ENCODE measurements around the gene SLC10A1.
"Not testable (repeated sequence)": the region's sequence is repeated elsewhere in the genome, so short reads cannot be mapped to it uniquely, and the experiment has no call there.

SLC10A1 gene

DNA sequence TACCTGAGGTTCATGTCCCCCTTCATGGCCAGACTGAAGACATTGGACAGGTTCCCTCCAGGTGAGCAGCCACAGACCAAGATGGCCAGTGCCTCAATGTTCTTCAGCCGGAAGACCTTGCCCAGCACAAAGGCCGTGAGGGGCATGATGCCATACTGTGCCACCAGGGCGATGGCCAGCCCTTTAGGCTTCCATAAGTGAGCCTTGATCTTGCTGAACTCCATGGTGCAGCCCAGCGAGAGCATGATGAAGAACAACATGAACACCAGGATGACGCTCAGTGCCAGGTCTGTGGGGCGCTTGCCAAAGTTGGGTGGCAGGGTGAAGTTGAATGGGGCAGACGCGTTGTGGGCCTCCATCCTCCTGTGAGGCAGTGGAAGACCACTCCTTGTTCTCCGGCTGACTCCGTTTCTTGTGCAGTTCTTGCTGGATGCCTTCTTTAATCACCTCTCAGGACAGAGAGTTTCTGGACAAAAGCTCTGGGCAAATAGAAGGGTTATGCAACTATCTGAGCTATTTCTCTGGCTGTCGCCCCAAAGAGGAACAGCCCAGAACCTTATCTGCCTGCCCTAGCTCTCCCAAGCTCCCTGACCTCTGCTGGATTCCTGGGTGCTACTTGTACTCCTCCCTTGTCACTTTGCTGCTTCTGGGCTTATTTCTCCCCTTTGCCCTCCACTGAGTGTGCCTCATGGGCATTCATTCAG, at the start of gene SLC10A1:
Gene SLC10A1 (minus strand): TSS at position 445 of the 704 bp plus-strand sequence. CDS start 86 bp downstream, at position 359.
- no peak for DNase-seq

DNA sequence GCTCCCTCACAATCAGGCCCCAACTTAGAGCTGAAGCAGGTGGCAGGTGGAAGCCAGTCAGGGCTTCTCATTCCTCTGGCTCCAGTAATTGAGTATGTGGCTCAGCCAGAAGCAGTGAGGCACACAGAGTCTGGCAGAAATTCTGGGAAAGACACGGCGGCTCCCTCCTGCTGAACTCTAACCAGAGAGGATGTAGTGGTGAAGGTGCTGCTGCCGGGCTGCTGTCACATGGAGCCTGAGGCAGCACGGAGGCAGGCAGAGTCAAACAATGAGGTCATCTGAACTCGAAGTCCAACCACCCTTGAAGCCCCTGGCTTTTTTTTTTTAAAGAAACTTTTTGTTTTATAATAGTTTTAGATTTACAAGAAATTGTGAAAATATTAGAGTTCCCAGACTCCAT, 48.7 kb upstream of the SLC10A1 start:
- no peak for DNase-seq

DNA sequence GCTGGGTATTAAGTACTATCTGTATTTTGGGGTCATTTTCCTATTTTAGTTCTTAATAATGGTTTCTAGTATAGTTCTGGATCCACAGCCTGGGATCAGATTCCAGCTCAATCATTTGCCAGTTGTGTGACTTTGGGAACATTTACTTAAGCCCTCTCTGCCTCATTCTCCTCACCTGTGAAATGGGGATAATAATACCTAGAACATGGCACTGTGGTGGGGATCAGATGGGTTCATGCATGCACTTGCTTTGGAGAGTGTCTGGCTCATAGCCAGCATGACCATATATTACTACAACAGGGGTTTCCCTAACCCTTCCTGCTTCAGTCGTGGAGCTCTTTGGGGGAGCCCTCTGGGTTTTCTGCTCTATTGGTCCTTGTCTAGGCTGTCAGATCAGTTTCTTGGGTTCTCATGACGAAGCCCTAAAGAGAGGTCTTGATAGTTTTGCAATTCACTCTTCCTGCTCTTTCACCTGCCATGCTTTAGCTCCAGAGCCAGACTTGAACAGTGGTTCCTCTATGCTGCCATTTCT, 48.1 kb upstream of the SLC10A1 start:
- DNase-seq, result no peak

DNA sequence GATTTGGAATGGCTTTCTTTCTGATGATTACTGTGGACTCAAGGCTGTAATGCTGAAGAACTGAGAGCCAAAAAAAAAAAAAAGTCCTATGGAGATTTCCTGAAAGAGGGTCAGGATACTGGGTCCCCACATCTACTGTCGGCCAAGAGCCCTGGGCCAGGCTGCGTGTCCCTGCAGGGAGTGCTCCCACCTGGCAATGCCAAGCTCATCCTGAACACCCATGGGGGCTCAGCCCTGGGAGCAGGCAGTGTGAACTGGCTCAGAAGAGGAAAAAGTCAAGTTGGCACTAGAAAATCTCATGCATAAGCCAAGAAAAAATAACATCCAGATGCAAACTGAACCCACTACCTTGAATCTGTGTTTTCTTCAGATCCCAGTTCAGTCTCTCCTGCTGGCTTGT, 47.1 kb upstream of the SLC10A1 start:
- DNase-seq, result no peak

DNA sequence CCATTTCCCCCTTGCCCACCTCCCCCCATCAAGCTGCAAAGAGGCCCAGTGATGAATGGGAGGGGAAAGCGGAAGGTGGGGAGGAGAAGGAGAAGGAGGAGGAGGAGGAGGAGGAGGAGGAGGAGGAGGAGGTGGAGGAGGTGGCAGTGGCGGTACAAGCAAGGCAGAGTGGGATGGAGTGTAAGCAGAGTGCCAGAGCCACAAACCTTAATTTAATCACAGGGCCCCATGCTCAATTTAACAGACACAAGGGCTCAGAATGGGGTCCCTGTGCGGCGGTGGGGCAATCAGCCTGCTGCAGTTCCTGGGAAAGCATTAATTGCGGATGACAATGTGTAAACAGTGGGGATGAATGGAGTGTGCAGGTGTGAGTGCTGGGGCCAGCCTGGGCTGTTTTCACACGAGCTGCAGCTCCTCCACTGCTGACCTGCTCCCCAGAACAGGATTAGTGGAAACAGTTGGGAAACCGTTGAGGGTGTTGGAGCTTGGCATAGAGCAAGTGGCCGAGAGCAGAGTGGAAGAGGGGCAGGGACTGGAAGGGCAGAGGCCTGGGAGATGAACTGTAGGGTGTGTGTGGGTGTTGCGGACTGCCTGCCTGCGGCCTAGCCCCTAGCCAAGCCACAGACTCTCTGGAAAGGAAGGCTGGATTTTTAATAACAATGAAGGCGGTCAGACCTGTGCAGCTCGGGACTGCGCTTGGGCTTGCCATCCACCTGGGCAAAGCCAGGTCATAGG, 45.8 kb upstream of the SLC10A1 start:
- DNase-seq, result no peak

DNA sequence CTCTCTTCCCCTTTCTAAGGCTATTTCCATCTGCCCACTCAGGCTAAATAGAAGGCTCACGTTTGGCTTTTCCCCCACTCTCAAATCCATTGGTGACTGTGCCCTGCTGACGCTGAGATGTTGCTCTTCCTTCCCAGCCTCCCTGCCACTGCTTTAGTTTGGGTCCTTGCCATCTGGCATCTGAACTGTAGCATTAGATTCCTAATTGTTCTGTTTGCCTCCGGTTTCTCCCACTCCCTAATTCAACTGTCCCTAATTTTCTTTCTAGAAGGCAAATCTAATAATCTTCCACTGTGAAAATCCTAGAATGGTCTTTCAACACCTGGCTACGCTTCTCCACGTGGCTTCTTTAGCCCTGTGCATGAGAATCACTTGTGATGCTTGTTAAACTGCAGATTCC, 44.6 kb upstream of the SLC10A1 start:
- no peak for DNase-seq

DNA sequence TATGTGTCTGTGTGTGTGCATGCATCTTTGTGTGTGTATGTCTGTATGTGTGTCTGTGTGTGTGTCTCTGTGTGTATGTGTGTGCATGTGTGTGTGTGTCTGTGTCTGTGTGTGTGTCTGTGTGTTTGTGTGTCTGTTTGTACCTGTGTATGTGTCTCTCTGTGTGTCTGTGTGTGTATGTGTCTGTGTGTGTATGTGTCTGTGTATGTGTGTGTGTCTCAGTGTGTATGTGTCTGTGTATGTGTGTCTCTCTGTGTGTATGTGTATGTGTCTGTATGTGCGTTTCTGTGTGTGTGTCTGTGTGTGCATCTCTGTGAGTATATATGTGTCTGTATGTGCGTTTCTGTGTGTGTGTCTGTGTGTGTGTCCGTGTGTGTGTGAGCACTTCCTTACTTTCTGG, 42.6 kb upstream of the SLC10A1 start:
- DNase-seq, result no peak

DNA sequence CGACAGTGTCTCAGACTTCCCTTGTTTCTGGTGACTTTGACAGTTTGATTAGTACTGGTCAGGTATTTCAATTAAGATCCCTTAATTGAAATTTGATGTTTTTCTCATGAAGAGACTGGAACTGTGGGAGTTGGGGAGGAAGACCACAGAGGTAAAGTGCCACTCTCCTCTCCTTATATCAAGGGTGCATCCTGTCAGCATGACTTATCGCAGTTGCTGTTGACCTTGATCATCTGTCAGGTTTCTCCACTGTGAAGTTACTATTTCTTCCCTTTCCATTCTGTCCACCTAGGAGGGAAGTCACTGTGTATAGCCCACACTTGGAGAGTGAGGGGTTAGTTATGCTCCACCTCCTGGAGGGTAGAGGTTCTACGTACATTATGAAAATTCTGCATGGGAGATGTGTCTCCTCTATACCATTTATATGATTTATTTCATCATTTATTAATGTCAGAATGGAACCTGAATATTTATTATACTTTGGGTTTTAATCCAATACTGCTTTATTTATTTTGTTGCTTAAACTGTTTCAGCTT, 41.9 kb upstream of the SLC10A1 start:
- DNase-seq, result no peak

DNA sequence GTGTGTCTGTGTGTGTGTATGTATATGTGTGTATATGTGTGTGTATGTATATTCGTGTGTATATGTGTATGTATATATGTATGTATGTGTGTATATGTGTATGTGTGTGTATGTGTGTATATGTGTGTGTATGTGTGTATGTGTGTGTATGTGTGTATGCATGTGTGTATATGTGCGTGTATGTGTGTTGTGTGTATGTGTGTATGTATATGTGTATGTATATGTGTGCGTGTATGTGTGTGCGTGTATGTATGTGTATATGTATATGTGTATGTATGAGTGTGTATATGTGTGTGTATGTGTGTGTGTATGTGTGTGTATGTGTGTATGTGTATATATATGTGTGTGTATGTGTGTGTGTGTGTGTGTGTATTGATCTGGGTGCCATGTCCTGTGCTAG, 31.8 kb upstream of the SLC10A1 start:
- DNase-seq, result no peak

DNA sequence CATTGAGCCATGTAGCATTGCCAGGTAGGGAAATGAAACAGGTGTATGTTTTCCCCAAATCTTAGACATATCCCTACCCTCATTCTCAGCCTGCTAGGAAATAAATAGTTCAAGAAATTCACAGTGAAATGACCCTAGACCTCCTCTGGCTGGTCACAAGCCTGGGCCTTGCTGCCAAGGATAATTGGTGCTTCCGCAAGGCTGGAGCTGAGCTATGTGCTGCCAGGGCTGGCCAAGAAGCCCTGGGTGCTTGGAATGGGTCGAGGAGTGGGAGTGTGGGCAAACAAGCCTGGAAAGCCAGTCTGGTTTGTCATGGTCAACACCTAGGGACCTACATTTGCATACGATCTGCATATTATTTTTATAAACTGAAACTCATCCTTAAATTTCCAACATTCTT, 31.3 kb upstream of the SLC10A1 start:
- no peak for DNase-seq

DNA sequence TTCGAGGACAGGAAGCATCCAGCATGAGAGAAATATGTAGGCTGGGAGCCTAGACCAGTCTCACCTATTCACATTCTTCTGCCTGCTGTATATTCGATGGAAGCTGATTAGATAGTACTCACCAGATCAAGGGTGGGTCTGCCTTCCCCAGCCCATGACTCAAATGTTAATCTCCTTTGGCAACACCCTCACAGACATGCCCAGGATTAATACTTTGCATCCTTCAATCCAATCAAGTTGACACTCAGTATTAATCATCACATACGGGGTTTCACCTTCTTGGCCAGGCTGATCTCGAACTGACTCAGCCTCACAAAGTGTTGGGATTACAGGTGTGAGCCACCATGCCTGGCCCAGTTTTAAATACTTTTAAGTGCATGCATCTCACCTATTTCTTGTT, 30.5 kb upstream of the SLC10A1 start:
- DNase-seq, result peak in 1 of 2 donors; percentile 0

DNA sequence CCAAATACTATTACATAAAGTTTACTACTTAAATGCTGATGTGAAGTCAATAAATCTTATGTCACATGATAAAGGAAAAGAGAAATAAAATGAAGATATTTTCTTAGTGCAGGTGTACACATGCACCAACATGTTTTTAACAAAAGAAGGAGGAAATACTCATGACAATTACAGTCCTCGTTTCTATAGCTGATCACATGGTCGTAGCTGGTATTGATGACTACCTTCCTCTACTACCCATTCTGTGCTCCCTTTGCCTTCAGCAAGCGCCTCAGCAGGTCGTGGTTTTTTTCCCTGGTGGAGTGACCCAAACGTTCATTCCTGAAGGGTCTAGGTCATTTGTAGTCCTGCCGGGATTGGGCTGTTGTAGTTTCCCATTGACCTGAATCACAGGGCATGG, 25.4 kb upstream of the SLC10A1 start:
- DNase-seq, result no peak

DNA sequence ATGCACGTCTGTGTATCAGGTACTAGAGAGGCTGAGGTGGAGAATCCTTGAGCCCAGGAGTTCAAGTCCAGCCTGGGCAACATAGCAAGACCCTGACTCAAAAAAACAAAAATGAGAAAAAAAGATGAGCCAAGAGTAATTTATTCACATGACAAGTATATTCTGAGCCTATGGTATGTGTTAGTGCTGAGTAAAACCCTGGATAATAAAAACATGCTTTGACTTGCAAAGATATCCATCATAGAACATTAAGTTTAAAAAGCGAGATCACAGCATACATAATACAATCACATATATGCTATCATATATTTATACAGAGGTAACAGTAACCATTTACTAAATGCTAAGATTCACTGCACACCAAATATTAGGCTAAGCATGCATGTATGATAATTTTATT, 23.9 kb upstream of the SLC10A1 start:
- no peak for DNase-seq

DNA sequence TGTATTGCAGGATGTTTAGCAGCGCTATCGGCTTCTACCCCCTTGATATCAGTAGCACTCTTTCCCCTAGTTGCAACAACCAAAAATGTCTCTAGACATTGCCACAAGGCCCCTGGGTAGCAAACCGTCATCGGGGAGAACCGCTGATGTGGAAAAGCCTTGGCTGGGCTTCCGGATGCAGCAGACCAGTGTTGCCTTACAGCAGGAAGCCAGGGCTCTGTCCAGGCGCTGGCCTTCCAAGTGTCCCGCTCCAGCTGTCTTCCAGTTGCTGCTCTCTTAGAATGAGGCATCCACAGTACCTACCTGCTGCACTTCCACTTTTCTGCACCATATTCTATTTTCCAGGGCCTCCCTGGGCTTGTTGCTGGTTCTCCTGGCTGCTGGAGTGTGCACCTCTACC, 22.6 kb upstream of the SLC10A1 start:
- DNase-seq, result no peak

DNA sequence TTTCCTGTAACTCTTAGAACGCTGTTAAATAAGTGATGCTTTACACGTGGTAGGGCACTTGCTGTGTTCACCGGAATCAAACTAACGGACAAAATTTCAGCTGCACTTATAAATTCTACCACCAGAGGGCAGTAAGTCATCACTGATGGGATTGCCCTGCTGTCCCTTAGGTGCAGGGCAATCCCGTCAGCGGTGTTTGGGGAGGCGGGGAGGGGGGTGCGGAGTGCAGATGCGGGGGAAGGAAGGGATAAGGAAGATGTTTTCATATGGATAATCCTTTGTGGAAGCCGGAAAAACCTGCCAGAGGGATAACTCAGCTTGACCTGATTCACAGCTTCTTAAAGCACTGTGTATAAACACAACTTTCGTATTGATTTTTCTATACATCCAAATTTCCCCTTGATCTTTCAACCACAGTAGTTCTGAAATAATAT, 21.7 kb upstream of the SLC10A1 start:
- peak; percentile 66 to 79 for DNase-seq

DNA sequence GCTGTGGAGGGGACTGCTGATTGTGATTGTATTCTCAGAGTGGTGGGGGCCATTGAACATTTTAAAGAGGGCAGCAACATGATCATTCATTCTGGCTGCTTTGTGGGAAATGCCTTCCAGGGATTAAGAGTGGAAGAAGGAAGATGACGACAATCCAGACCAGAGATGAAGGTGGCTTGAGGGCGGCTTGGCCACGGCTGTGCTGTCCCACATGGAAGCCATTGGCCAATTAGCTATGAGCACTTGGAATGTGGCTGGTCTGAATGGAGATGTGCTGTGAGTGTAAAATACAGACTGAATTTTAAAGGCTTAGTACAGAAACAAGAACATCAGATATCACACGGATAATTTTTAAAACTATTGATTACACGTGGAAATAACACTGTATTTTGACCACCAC, 19.2 kb upstream of the SLC10A1 start:
- DNase-seq, result no peak

DNA sequence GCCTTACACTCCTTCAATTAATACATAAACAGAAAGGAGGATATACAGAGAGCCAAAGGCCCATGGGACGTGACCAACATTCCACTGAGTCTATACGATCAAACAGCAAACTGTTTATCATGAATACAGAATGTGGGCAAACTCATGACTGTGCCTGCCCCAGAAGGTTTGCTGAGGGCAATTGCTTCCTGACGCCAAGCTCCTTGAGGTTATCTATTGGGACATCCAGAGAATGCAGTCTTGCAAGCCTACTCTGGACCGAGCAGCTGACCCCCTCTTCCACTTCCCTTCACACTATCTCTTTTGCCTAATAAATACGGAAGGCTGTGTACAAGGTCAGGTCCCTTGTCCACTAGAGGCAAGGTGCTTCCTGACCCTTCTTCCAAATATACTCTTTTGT, 18.5 kb upstream of the SLC10A1 start:
- no peak for DNase-seq

DNA sequence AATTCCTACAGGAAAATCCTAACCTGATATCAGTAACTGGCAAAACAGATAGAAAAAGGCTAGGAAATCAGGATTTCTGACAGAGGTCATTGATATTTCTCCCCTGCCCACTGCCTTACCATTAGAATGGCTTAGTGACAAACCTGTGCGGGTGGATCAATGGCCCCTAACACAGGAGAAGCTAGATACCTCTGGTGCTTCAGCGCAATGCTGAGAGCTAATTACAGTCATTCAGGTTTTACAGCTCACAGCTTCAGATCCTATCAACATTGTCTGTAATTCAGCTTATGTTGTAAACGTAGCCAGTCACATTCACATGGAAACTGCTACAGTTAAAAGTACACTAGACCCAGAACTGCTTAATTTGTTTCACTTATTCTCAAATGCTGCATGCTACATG, 17.4 kb upstream of the SLC10A1 start:
- no peak for DNase-seq

DNA sequence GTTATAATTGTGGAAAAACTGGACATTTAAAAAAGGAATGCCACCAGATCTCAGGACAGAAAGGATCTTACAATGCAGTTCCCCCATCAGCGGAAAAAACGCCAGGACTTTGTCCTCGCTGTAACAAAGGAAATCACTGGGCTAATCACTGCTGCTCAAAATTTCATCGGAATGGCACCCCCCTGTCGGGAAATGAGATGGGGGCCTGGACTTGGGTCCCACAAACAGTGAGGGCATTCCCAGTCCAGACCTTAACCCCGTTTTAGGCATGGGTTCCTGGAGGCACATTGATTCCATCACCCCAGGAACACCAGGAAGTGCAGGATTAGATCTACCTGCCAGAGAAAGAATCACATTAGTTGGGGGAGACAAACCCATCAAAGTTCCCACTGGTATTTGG, 16.3 kb upstream of the SLC10A1 start:
- DNase-seq, result not testable (repeated sequence)

DNA sequence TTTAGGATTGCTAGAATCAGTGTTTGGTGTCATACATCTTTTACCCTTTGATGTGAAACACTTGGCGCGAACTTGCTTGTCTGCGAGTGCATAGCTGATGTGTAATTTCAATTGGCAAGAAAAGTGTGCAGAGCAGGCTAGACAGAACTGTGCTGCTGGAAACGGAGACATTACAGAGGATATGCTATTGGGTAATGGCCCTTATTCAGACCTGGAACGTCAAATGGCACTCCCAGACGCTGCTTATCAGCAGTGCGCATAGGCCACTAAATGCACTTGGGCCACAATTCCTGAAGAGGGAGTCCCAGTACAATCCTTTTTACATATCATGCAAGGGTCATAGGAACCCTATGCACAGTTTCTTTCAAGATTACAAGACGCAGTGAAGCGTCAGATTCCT, 15.7 kb upstream of the SLC10A1 start:
- DNase-seq, result no peak

DNA sequence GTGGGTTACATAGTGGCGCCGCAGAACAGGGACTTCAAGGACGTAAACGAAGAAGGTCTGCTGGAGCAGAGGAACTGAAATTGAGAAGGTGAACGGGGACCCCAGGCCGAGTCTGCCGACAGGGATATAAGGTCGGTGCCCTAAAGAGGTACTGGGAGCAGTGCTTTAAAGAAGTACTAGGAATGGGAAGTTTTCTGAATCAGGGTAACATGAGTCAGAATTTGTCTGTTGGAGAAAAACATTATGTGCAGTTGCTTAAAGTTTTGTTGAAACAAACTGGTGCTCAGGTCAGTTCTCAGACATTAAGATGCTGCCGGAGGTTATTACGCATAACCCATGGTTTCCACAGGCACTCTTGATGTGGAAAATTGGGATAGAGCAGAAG, 14.8 kb upstream of the SLC10A1 start:
- no peak for DNase-seq

DNA sequence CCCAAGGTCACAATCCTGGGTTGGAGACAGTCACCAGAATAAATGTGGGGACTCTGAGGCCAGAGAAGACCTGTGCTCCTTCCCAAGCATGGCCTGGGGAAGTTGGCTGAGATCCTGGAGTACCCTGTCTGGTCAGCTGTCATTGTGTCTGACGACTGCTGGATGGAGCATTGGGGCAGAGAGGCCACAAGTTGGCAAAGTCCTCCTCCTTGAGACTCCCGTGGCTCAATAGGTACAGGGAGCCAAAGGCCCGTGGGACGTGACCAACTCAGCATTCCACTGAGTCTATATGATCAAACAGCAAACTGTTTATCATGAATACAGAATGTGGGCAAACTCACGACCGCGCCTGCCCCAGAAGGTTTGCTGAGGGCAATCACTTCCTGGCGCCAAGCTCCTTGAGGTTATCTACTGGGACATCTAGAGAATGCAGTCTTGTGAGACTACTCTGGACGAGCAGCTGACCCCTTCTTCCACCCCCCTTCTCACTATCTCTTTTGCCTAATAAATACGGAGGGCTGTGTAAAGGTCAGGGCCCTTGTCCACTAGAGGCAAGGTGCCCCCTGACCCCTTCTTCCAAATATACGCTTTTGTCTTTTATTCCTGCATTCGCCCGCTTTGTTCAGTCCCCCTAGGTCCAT, 14.3 kb upstream of the SLC10A1 start:
- DNase-seq, result no peak

DNA sequence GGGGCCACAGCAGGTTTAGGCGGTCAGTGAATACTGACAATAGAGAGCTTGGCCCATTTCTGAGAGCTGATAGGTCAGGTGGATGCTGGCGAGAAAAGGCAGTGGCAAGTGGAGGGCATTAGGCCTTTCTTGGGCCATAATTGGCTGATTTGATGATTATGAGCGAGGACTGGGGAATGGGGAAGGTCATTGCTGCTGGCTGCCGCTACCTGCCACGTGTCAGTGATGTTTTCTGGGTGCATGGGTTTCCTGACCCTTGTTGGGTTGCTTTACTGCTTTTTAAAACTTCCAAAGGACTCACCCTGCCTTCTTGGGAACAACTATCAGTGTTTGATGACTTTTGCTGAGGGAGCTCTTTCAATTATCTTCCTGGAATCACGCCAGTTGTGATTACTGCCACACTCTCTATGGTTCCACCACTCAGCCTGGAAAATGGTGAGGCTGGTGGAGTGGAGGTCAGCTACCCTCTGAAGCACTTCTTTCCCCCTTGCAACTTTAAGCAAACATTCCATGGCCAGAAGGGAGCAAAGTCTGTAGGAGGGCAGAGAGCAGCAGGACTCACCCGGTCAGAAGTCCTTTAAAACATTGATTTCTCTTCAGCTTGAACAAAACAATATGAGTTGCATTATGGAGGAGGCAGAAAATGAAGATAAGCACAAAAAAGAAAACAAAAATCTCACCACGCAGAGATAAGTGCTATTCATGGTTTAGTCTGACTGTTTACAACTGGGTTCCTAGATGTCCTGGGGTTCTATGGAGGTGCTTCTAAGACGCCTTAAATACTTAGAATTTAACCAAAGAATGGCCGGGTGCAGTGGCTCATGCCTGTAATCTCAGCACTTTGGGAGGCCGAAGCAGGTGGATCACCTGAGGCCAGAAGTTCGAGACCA, 12.1 kb upstream of the SLC10A1 start:
- DNase-seq, result no peak
